Right lobe of liver (tissue), 6 donors: ENCODE data around the gene DLGAP3. TPM values are rescaled to one million over a fixed set of nuclear protein-coding genes. Genes with fewer than 3 reads are reported as not detected.
"Not testable (repeated sequence)": the region's sequence is repeated elsewhere in the genome, so short reads cannot be mapped to it uniquely, and the experiment has no call there.

Experiments
- ATAC-seq, 4 donors: fragments of 200-7000 bp; cut with Tn5 transposase; one replicate each; pipeline ENCODE4 v1.9.1; 2020; ENCODE audit warnings: mild to moderate bottlenecking in 4 of 4, moderate library complexity in 4 of 4
- DNase-seq, 3 donors: peaks; one replicate each; pipeline ENCODE4 v3.0.0-alpha.2; 2020
- H3K27ac ChIP-seq, 3 donors: fragments of 200-600 bp; one replicate each; pipeline ENCODE4 v1.8.0; 2022
- H3K27me3 ChIP-seq, 2 donors: fragments of 200-600 bp; one replicate each; pipeline ENCODE4 v1.8.0; 2022
- H3K36me3 ChIP-seq, 4 donors: fragments of 200-600 bp; sonication (generic) in 1 of 4; one replicate each; pipeline versions ENCODE4 v1.5.1 to v1.8.0; 2017 to 2022; ENCODE audit warnings: control low read depth in 1 of 4
- H3K4me1 ChIP-seq, 4 donors: fragments of 200-600 bp; sonication (generic) in 1 of 4; one replicate each; pipeline versions ENCODE4 v1.5.1 to v1.8.0; 2017 to 2022; ENCODE audit warnings: control low read depth in 1 of 4
- H3K4me3 ChIP-seq, 3 donors: fragments of 200-600 bp; one replicate each; pipeline ENCODE4 v1.8.0; 2022
- H3K9me3 ChIP-seq, 4 donors: fragments of 200-600 bp; sonication (generic) in 1 of 4; one replicate each; pipeline versions ENCODE4 v1.5.1 to v1.8.0; 2017 to 2022; ENCODE audit warnings: control low read depth in 1 of 4
- CTCF ChIP-seq, 4 donors: fragments of 200-600 bp in 3 of 4; fragments of 450-650 bp in 1 of 4; IDR thresholded peaks; one replicate each; pipeline versions ENCODE4 v1.5.1 to v1.8.0; 2016 to 2022; ENCODE audit warnings: antibody characterized with exemption in 4 of 4, mild to moderate bottlenecking in 2 of 4
- POLR2A ChIP-seq: fragments of 450-650 bp; IDR thresholded peaks from one replicate; pipeline ENCODE4 v1.6.1; 2017; ENCODE audit warnings: antibody characterized with exemption, mild to moderate bottlenecking
- WGBS: methylation state at CpG from one replicate; pipeline ENCODE4 v1.1.6; 2018; ENCODE audit warnings: low coverage, low lambda C conversion rate; ENCODE audit not compliant: insufficient coverage; ENCODE audit errors: missing lambda C conversion rate; 5-methylcytosine and 5-hydroxymethylcytosine counted together
- intact Hi-C, 2 donors: fragments of 100-400 bp; cut with DNase I; formaldehyde crosslinking; loops; one replicate each; pipeline versions ENCODE4 v1.11.2 to v1.14.1; 2022
- total RNA-seq, 6 experiments: library from RNA; depleted of rRNA in 2 of 6; stranded (reverse); fragments of >200 nt in 2 of 6; fragmentation: NEBNext Ultra II Directional in 3 of 6; extraction: Animal tissue kit (Norgen Biotek cat#: 25700) in 3 of 6; gene quantifications; one replicate each; pipeline versions ENCODE4 v1.1.0 to v1.2.4, GENCODE V29; 2016 to 2023
- donor health status: DM: no; HTN: yes; CAD: no.
- donor health status: DM: no; HTN: no; CAD: no.
- donor health status: DM: no; HTN: no; CAD: no.
- donor health status: DM: no; HTN: yes; CAD: no.
- donor health status: DM: no; HTN: yes; CAD: no.

Gene DLGAP3
- total RNA-seq, 6 experiments from 2014 or later = 0.07 to 0.13 TPM; not detected in 4

GRCh38 chr1:34973326-34973725, 43.9 kb upstream of the DLGAP3 start:
- ATAC-seq (no peak), DNase-seq (no peak)
- no peak overlapping the region for H3K27ac ChIP-seq
- TF ChIP-seq CTCF (IDR thresholded peaks at IDR 0.05) = no peak
- TF ChIP-seq POLR2A = no peak
- 93% methylated on average over 2 of the region's 3 CpGs for WGBS
- H3K9me3 ChIP-seq = no peaks in the 10 kb centered on the region
- no peak overlapping the region for H3K4me3 ChIP-seq
- H3K4me1 ChIP-seq = no peaks in the 10 kb centered on the region
- H3K36me3 ChIP-seq = no peaks in the 10 kb centered on the region
- intact Hi-C loops = no loop called here
- no peaks in the 10 kb centered on the region for H3K27me3 ChIP-seq

- no peak for TF ChIP-seq CTCF (IDR thresholded peaks at IDR 0.05)
- TF ChIP-seq POLR2A = no peak
- no peaks in the 10 kb centered on the region for H3K9me3 ChIP-seq
- no peak overlapping the region for H3K27ac ChIP-seq
- intact Hi-C loops = no loop called here
- DNase-seq (no peak), ATAC-seq (peak in 1 of 4 donors; percentile 34)
- no peaks in the 10 kb centered on the region for H3K4me1 ChIP-seq
- H3K27me3 ChIP-seq = no peaks in the 10 kb centered on the region
- 34% methylated on average over 3 of the region's 5 CpGs for WGBS
- no peak overlapping the region for H3K4me3 ChIP-seq
- H3K36me3 ChIP-seq = no peaks in the 10 kb centered on the region
These were observed 41.4 kb upstream of the DLGAP3 start for GRCh38 chr1:34970829-34971228.

GRCh38 chr1:34970220-34970735, 40.8 kb upstream of the DLGAP3 start:
- H3K36me3 ChIP-seq = no peaks in the 10 kb centered on the region
- no peak for TF ChIP-seq POLR2A
- no peaks in the 10 kb centered on the region for H3K9me3 ChIP-seq
- 85% methylated on average over 5 of the region's 5 CpGs for WGBS
- DNase-seq (no peak), ATAC-seq (no peak)
- no peaks in the 10 kb centered on the region for H3K27me3 ChIP-seq
- no peak overlapping the region for H3K27ac ChIP-seq
- no peaks in the 10 kb centered on the region for H3K4me1 ChIP-seq
- intact Hi-C loops = no loop called here
- no peak overlapping the region for H3K4me3 ChIP-seq

GRCh38 chr1:34968297-34968696, 38.8 kb upstream of the DLGAP3 start:
- DNase-seq, intact Hi-C loops, H3K9me3 ChIP-seq, H3K36me3 ChIP-seq, H3K4me1 ChIP-seq, ATAC-seq, H3K27me3 ChIP-seq, H3K4me3 ChIP-seq, H3K27ac ChIP-seq: not testable (repeated sequence)
- 83% methylated on average over 2 of the region's 3 CpGs for WGBS

- H3K27me3 ChIP-seq, ATAC-seq, H3K9me3 ChIP-seq, H3K4me3 ChIP-seq, H3K36me3 ChIP-seq, H3K27ac ChIP-seq, DNase-seq, H3K4me1 ChIP-seq, intact Hi-C loops: not testable (repeated sequence)
- WGBS = no CpG with 5 or more reads among the region's 36 CpGs
These were observed 38.2 kb upstream of the DLGAP3 start for GRCh38 chr1:34967672-34968071.

GRCh38 chr1:34965597-34965996, 36.1 kb upstream of the DLGAP3 start:
- Histone ChIP-seq H3K36me3 (no peaks in the 10 kb centered on the region), H3K4me1 (no peaks in the 10 kb centered on the region), H3K27ac (no peak overlapping the region), H3K27me3 (no peaks in the 10 kb centered on the region), H3K9me3 (no peaks in the 10 kb centered on the region), H3K4me3 (no peak overlapping the region)
- TF ChIP-seq POLR2A (no peak), CTCF (IDR thresholded peaks at IDR 0.05) (no peak)
- WGBS = 89% methylated on average over 2 of the region's 2 CpGs
- no peak for DNase-seq
- intact Hi-C loops = no loop called here
- ATAC-seq = no peak
